Measurements from ENCODE around the gene PLA2G4F.

Gene PLA2G4F

DNA sequence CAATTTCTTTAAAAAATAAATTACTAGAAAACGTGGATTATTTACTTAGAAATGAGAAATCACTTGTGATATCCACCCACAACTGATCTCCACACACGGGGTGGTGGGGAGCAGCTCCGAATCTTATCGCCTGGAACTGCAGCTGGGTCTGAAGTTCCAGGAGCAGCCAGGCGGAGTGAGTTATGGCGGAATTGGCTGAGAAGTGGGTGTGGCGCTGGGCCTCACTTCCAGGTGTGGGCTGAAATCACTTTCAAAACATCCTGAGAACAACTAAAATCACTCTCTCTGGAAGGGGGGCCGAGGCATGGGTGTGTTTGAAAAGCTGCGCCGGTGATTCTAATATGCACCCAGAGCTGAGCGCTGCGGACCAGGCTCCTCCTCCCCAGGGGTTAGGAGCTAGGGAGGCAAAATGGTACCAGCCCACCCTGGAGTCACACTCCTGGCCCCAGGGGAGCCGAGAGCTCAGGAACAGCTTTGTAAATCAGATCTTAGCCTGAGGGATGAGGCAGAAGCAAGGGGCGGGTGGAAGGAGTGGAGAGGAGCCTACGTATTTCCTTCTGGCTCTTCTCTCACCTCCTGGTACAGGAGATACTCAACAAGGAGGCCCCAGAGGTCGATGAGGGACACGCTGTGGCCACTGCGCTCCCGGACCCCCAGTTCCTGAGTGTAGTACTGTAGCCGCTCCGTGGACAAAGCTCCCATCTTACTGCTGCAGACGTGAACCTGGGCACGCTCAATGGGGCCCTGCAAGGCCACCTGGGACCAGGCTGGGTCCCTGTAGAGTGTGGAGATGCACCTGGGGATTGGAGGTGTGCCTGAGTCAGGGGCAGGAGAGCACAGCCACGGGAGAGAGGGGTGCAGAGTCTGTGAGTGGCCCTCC is 9.6 kb downstream of the PLA2G4F start:
- no peaks in the 10 kb centered on the region for H3K27me3 ChIP-seq (ENCODE audit: insufficient read depth, low read length, poor library complexity)
- DNase-seq, result no peak
- ATAC-seq (ENCODE audit: insufficient read depth, low read depth), result no peak
- no peak overlapping the region for H3K4me3 ChIP-seq (ENCODE audit: low read depth in 1 of 2, low read length in 2 of 2)
- H3K4me1 ChIP-seq (ENCODE audit: insufficient read depth, low read length), result no peaks in the 10 kb centered on the region
- H3K79me2 ChIP-seq (ENCODE audit: insufficient read depth, low read length), result no peaks in the 10 kb centered on the region
- TF ChIP-seq, protein P1, sequence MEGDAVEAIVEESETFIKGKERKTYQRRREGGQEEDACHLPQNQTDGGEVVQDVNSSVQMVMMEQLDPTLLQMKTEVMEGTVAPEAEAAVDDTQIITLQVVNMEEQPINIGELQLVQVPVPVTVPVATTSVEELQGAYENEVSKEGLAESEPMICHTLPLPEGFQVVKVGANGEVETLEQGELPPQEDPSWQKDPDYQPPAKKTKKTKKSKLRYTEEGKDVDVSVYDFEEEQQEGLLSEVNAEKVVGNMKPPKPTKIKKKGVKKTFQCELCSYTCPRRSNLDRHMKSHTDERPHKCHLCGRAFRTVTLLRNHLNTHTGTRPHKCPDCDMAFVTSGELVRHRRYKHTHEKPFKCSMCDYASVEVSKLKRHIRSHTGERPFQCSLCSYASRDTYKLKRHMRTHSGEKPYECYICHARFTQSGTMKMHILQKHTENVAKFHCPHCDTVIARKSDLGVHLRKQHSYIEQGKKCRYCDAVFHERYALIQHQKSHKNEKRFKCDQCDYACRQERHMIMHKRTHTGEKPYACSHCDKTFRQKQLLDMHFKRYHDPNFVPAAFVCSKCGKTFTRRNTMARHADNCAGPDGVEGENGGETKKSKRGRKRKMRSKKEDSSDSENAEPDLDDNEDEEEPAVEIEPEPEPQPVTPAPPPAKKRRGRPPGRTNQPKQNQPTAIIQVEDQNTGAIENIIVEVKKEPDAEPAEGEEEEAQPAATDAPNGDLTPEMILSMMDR (IDR thresholded peaks at IDR 0.05; ENCODE audit: borderline replicate concordance, extremely low read depth, low read length, poor library complexity, severe bottlenecking), result no peak
- TF ChIP-seq EZH2 (IDR thresholded peaks at IDR 0.05; ENCODE audit: borderline replicate concordance, low read depth, low read length, severe bottlenecking), result no peak
- no peaks in the 10 kb centered on the region for H4K20me1 ChIP-seq (ENCODE audit: insufficient read depth, low read length)
- H3K4me2 ChIP-seq (ENCODE audit: insufficient read depth, low read length), result no peak overlapping the region
- no peaks in the 10 kb centered on the region for H3K36me3 ChIP-seq (ENCODE audit: insufficient read depth, low read length)
- no peak overlapping the region for H3K27ac ChIP-seq (ENCODE audit: low read length)
- no peak overlapping the region for H2AFZ ChIP-seq (ENCODE audit: low read depth, low read length)
- no peak overlapping the region for H3K9ac ChIP-seq (ENCODE audit: low read depth, low read length)
- no peaks in the 10 kb centered on the region for H3K9me3 ChIP-seq (ENCODE audit: insufficient read depth, low read length, severe bottlenecking)

DNA sequence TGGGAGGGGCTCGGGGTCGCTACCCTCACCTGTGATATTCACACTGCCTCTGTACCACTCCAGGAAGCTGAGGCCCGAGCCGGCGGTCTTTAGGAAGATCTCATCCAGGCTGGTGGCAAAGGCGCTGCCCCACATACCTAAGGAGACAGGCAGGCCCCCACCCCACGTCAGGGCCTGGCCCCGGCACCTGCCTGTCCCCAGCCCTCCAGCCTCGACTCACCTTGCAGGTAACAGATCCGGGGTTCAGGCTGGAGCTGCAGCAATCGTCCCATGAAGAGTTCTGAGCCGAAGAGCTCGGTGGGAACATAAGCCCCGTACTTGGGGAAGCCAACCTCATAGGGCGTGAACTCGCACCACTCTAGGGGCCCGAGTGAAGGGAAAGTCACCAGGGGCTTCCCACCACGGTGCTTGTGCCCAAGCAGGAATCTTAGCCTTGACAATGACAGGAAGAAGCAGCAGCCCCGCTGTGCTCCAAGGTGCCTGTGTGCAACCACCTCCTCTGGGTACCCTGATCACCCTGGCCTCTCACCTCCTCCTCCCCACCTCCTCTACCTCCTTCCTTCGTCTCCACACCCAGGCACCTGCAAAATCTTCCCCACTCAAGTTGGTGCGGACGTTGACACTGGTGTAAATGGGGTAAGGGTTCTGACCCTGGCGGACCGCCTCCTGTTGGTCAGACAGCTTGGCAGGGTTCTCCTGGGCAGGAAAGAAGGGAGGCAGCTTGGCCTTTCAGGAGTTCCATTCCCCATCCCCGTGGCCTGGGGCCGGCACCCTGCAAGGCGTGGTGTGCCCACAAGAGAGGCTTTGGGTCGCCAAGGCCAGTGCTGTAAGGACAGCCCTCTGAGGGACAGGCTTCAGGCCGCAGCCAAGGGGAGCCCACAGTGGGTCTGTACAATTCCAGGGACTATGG is 10.6 kb downstream of the PLA2G4F start:
- H3K4me1 ChIP-seq (ENCODE audit: insufficient read depth, low read length), result no peaks in the 10 kb centered on the region
- H2AFZ ChIP-seq (ENCODE audit: low read depth, low read length), result no peak overlapping the region
- DNase-seq, result no peak
- H3K4me2 ChIP-seq (ENCODE audit: insufficient read depth, low read length), result no peak overlapping the region
- no peaks in the 10 kb centered on the region for H3K9me3 ChIP-seq (ENCODE audit: insufficient read depth, low read length, severe bottlenecking)
- H3K4me3 ChIP-seq (ENCODE audit: low read depth in 1 of 2, low read length in 2 of 2), result no peak overlapping the region
- H3K27ac ChIP-seq (ENCODE audit: low read length), result no peak overlapping the region
- no peaks in the 10 kb centered on the region for H3K27me3 ChIP-seq (ENCODE audit: insufficient read depth, low read length, poor library complexity)
- no peak overlapping the region for H3K9ac ChIP-seq (ENCODE audit: low read depth, low read length)
- TF ChIP-seq, protein P1 (IDR thresholded peaks at IDR 0.05; ENCODE audit: borderline replicate concordance, extremely low read depth, low read length, poor library complexity, severe bottlenecking), result no peak
- TF ChIP-seq EZH2 (IDR thresholded peaks at IDR 0.05; ENCODE audit: borderline replicate concordance, low read depth, low read length, severe bottlenecking), result no peak
- H3K79me2 ChIP-seq (ENCODE audit: insufficient read depth, low read length), result no peaks in the 10 kb centered on the region
- H3K36me3 ChIP-seq (ENCODE audit: insufficient read depth, low read length), result no peaks in the 10 kb centered on the region
- no peak for ATAC-seq (ENCODE audit: insufficient read depth, low read depth)
- H4K20me1 ChIP-seq (ENCODE audit: insufficient read depth, low read length), result no peaks in the 10 kb centered on the region

DNA sequence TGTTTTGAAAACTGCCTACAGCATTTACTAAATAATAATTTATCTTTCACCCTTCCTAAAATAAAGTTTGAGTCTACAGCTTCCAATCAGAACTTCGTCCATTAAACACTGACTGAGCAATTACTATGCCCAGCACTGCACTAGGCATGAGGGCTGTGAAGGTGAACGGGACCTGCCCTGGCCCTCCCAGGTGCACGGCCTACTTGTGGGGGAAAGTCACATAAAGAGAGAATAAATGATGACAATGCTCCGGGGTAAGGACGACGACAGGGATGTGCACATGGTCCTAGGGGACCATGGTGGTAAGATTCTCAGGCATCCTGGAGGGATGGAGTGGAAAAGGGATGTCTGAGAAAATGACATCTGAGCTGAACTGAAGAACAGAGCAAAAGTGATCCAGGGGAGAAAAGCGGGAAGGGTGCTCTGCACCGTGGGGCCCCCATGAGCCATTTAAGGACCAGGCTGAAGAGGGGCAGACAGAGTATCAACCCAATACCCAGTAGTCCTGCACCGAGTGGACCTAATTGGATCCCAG is 11.5 kb downstream of the PLA2G4F start:
- Histone ChIP-seq H4K20me1 (ENCODE audit: insufficient read depth, low read length) (no peaks in the 10 kb centered on the region), H3K36me3 (ENCODE audit: insufficient read depth, low read length) (no peaks in the 10 kb centered on the region), H3K27ac (ENCODE audit: low read length) (no peak overlapping the region), H2AFZ (ENCODE audit: low read depth, low read length) (no peak overlapping the region), H3K9ac (ENCODE audit: low read depth, low read length) (no peak overlapping the region), H3K4me3 (ENCODE audit: low read depth in 1 of 2, low read length in 2 of 2) (no peak overlapping the region), H3K27me3 (ENCODE audit: insufficient read depth, low read length, poor library complexity) (no peaks in the 10 kb centered on the region), H3K4me1 (ENCODE audit: insufficient read depth, low read length) (no peaks in the 10 kb centered on the region), H3K4me2 (ENCODE audit: insufficient read depth, low read length) (no peak overlapping the region), H3K9me3 (ENCODE audit: insufficient read depth, low read length, severe bottlenecking) (no peaks in the 10 kb centered on the region), H3K79me2 (ENCODE audit: insufficient read depth, low read length) (no peaks in the 10 kb centered on the region)
- no peak for ATAC-seq (ENCODE audit: insufficient read depth, low read depth)
- DNase-seq, result no peak
- TF ChIP-seq EZH2 (IDR thresholded peaks at IDR 0.05; ENCODE audit: borderline replicate concordance, low read depth, low read length, severe bottlenecking), result no peak
- TF ChIP-seq, protein P1 (IDR thresholded peaks at IDR 0.05; ENCODE audit: borderline replicate concordance, extremely low read depth, low read length, poor library complexity, severe bottlenecking), result no peak

Measured in DND-41 (cell line).